ENCODE results near the gene E2F3. TPM values are rescaled to one million over a fixed set of nuclear protein-coding genes. Genes with fewer than 3 reads are reported as not detected.

The E2F3 gene
- total RNA-seq, 6 donors from 2014 or later, result 4.0 to 10.8 (median 6.5) TPM

- Histone ChIP-seq H3K36me3 (no peaks in the 10 kb centered on the region), H3K4me1 (peaks cover 0 to 8% (median 3%) of the 10 kb centered on the region in 4 donors), H3K27me3 (no peaks in the 10 kb centered on the region), H3K9me3 (no peaks in the 10 kb centered on the region), H3K27ac (no peak overlapping the region), H3K4me3 (no peak overlapping the region)
- no peak for DNase-seq
- no peak for ATAC-seq (ENCODE audit: low FRiP score in 2 of 2)
- TF ChIP-seq CTCF (IDR thresholded peaks at IDR 0.05) (no peak), POLR2AphosphoS5 (IDR thresholded peaks at IDR 0.05) (no peak), EP300 (IDR thresholded peaks at IDR 0.05) (no peak), POLR2A (IDR thresholded peaks at IDR 0.05) (no peak)
- WGBS, 2 donors, result 64 to 65% methylated on average over 6 of the region's 6 CpGs
These were observed 26.2 kb downstream of the E2F3 start for GRCh38 chr6:20427856-20428255.

GRCh38 chr6:20432692-20433091 lies 31.0 kb downstream of the E2F3 start:
- no peak for ATAC-seq (ENCODE audit: low FRiP score in 2 of 2)
- Histone ChIP-seq H3K36me3 (no peaks in the 10 kb centered on the region), H3K27me3 (no peaks in the 10 kb centered on the region), H3K9me3 (no peaks in the 10 kb centered on the region), H3K27ac (no peak overlapping the region), H3K4me1 (no peaks in the 10 kb centered on the region), H3K4me3 (no peak overlapping the region)
- TF ChIP-seq POLR2A (IDR thresholded peaks at IDR 0.05) (no peak), CTCF (IDR thresholded peaks at IDR 0.05) (no peak), POLR2AphosphoS5 (IDR thresholded peaks at IDR 0.05) (no peak), EP300 (IDR thresholded peaks at IDR 0.05) (no peak)
- DNase-seq, result no peak
- 94 to 98% methylated on average over 5 of the region's 5 CpGs for WGBS, 2 donors

- Histone ChIP-seq H3K4me3 (no peak overlapping the region), H3K36me3 (no peaks in the 10 kb centered on the region), H3K4me1 (no peaks in the 10 kb centered on the region), H3K27ac (no peak overlapping the region), H3K9me3 (no peaks in the 10 kb centered on the region), H3K27me3 (no peaks in the 10 kb centered on the region)
- WGBS, 2 donors, result 92 to 93% methylated on average over 3 of the region's 3 CpGs
- ATAC-seq (ENCODE audit: low FRiP score in 2 of 2) (no peak), DNase-seq (no peak)
- TF ChIP-seq POLR2AphosphoS5 (IDR thresholded peaks at IDR 0.05) (no peak), EP300 (IDR thresholded peaks at IDR 0.05) (no peak), CTCF (IDR thresholded peaks at IDR 0.05) (no peak), POLR2A (IDR thresholded peaks at IDR 0.05) (no peak)
These were observed 31.6 kb downstream of the E2F3 start for GRCh38 chr6:20433321-20433720.

- ATAC-seq (ENCODE audit: low FRiP score in 2 of 2), result no peak
These were observed 32.2 kb downstream of the E2F3 start for GRCh38 chr6:20433929-20434328.

More at GRCh38 chr6:20433929-20434328, 32.2 kb downstream of the E2F3 start:
- H3K9me3 ChIP-seq, result no peaks in the 10 kb centered on the region
- no peak overlapping the region for H3K27ac ChIP-seq
- TF ChIP-seq EP300 (IDR thresholded peaks at IDR 0.05) (no peak), POLR2AphosphoS5 (IDR thresholded peaks at IDR 0.05) (no peak), CTCF (IDR thresholded peaks at IDR 0.05) (no peak)
- H3K27me3 ChIP-seq, result no peaks in the 10 kb centered on the region
- WGBS, 2 donors, result 88 to 92% methylated on average over 2 of the region's 2 CpGs
- H3K4me3 ChIP-seq, result no peak overlapping the region
- H3K4me1 ChIP-seq, result no peaks in the 10 kb centered on the region
- no peaks in the 10 kb centered on the region for H3K36me3 ChIP-seq
- DNase-seq, result no peak

Measured in upper lobe of left lung (tissue), 6 donors.